Hepatocyte (in vitro differentiated cells): ENCODE data around the gene LEP.

Experiments used
- EZH2 ChIP-seq: fragments of 200-600 bp; sonication (generic); IDR thresholded peaks from 2 replicates; pipeline ENCODE4 v1.6.1; 2016; ENCODE audit warnings: antibody characterized with exemption, mild to moderate bottlenecking, borderline replicate concordance
- TF ChIP-seq, protein P1 (sequence below): fragments of 200-600 bp; sonication (generic); IDR thresholded peaks from 2 replicates; pipeline ENCODE4 v1.5.1; 2016; ENCODE audit warnings: antibody characterized with exemption, mild to moderate bottlenecking; ENCODE audit not compliant: poor library complexity

DNA sequence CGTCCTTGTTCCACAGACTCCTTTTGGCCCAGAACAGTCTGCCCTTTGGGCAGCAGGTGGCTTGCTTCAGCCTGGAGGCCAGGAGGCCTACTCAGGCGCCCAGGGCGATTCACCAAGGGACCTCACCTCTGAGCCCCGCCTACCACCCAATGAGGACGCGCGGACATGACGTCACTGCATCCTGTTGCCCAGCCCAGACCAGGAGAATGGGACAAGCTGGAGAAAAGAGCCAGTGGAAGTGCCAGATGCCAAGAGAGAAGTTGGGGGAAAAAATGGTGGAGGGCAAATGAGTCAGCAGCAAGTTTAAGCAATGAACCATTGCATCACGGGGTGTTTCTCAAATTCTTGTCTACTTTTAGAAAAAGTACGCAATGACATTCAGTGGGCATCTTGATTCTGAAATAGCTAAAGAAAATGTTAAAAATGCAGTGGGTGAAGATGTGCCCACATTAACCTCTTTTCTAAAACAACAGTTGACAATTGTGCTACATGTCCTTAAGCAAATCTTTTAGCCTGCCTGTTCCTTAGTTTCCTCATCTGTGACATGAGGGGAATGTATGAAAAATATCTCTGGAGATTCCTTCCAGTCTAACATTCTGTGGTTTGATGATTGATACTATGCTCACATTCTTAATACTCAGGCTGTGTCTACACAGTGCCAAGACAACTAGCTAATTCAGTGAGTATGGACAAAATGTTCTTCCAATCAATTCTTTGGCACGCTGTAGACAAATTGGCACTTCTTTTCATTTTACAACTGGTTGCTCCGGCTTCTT, 23.9 kb upstream of the LEP start:
- TF ChIP-seq, protein P1, sequence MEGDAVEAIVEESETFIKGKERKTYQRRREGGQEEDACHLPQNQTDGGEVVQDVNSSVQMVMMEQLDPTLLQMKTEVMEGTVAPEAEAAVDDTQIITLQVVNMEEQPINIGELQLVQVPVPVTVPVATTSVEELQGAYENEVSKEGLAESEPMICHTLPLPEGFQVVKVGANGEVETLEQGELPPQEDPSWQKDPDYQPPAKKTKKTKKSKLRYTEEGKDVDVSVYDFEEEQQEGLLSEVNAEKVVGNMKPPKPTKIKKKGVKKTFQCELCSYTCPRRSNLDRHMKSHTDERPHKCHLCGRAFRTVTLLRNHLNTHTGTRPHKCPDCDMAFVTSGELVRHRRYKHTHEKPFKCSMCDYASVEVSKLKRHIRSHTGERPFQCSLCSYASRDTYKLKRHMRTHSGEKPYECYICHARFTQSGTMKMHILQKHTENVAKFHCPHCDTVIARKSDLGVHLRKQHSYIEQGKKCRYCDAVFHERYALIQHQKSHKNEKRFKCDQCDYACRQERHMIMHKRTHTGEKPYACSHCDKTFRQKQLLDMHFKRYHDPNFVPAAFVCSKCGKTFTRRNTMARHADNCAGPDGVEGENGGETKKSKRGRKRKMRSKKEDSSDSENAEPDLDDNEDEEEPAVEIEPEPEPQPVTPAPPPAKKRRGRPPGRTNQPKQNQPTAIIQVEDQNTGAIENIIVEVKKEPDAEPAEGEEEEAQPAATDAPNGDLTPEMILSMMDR, result no peak
- no peak for TF ChIP-seq EZH2
